ENCODE measurements around the gene FBLN2.

GRCh38 chr3:13520326-13520880 lies 28.5 kb upstream of the FBLN2 start:
- TF ChIP-seq RAD21 (IDR thresholded peaks at IDR 0.05; ENCODE audit: low read depth) (no peak), TCF7L2 (IDR thresholded peaks at IDR 0.05; ENCODE audit: borderline replicate concordance, extremely low read depth, insufficient read depth, insufficient read length) (no peak), EZH2 (IDR thresholded peaks at IDR 0.05) (no peak), SP1 (IDR thresholded peaks at IDR 0.05; ENCODE audit: low read depth) (no peak), YY1 (IDR thresholded peaks at IDR 0.05; ENCODE audit: extremely low read depth, insufficient replicate concordance, low read depth, low read length) (no peak), POLR2AphosphoS5 (IDR thresholded peaks at IDR 0.05; ENCODE audit: low read depth, low read length) (no peak), CTCF (IDR thresholded peaks at IDR 0.05 in 2 of 3, conservative IDR thresholded peaks at IDR 0.05 in 1 of 3; ENCODE audit: borderline replicate concordance in 1 of 3, insufficient read depth in 1 of 3, low read depth in 2 of 3, low read length in 2 of 3) (no peak), POLR2A (IDR thresholded peaks at IDR 0.05; ENCODE audit: borderline replicate concordance, extremely low read depth, insufficient read depth, insufficient read length) (no peak), JUND (IDR thresholded peaks at IDR 0.05) (no peak), SIN3A (IDR thresholded peaks at IDR 0.05; ENCODE audit: low read depth) (no peak), MAX (IDR thresholded peaks at IDR 0.05) (no peak)

Measured in HCT116 (cell line).